GM23338 (cell line): ENCODE results near the gene ATCAY. TPM values are rescaled to one million over a fixed set of nuclear protein-coding genes. Genes with fewer than 3 reads are reported as not detected.

Source experiments
- ATAC-seq: fragments of 200-7000 bp; cut with Tn5 transposase; 3 replicates; pipeline ENCODE4 v1.9.1; 2020
- DNase-seq: peaks from one replicate; pipeline ENCODE4 v3.0.0-alpha.2; 2015; ENCODE audit warnings: low spot score
- H2AFZ ChIP-seq: fragments of 200-600 bp; sonication (generic); 2 replicates; pipeline ENCODE4 v1.8.0; 2016; ENCODE audit warnings: antibody characterized with exemption, mild to moderate bottlenecking, moderate library complexity
- H3F3A ChIP-seq: fragments of 200-600 bp; sonication (generic); replicated peaks from 2 replicates; pipeline ENCODE4 v1.8.0; 2017; ENCODE audit warnings: antibody characterized with exemption, mixed run types, low read depth
- H3K27ac ChIP-seq: fragments of 200-600 bp; sonication (generic); 2 replicates; pipeline ENCODE4 v1.6.1; 2016; ENCODE audit warnings: low read depth
- H3K27me3 ChIP-seq: fragments of 200-600 bp; sonication (generic); 2 replicates; pipeline ENCODE4 v1.8.0; 2016; ENCODE audit warnings: mild to moderate bottlenecking, mixed run types, moderate library complexity; ENCODE audit not compliant: insufficient read depth
- H3K36me3 ChIP-seq: fragments of 200-600 bp; sonication (generic); 2 replicates; pipeline ENCODE4 v1.8.0; 2016; ENCODE audit warnings: mild to moderate bottlenecking; ENCODE audit not compliant: insufficient read depth
- H3K4me1 ChIP-seq: fragments of 200-600 bp; sonication (generic); 2 replicates; pipeline ENCODE4 v1.8.0; 2016; ENCODE audit warnings: mild to moderate bottlenecking, moderate library complexity; ENCODE audit not compliant: insufficient read depth
- H3K4me2 ChIP-seq: fragments of 200-600 bp; sonication (generic); 2 replicates; pipeline ENCODE4 v1.7.1; 2017; ENCODE audit warnings: mixed run types
- H3K4me3 ChIP-seq: fragments of 200-600 bp; sonication (generic); 2 replicates; pipeline ENCODE4 v1.6.1; 2016; ENCODE audit warnings: mixed run types
- H3K79me2 ChIP-seq: fragments of 200-600 bp; sonication (generic); replicated peaks from 2 replicates; pipeline ENCODE4 v1.8.0; 2017; ENCODE audit warnings: mild to moderate bottlenecking; ENCODE audit not compliant: insufficient read depth
- H3K9me2 ChIP-seq: fragments of 200-600 bp; sonication (generic); 2 replicates; pipeline ENCODE4 v1.8.0; 2017; ENCODE audit not compliant: insufficient read depth
- H4K20me1 ChIP-seq: fragments of 200-600 bp; sonication (generic); replicated peaks from 2 replicates; pipeline ENCODE4 v1.8.0; 2017; ENCODE audit warnings: mild to moderate bottlenecking; ENCODE audit not compliant: insufficient read depth
- H3K27ac Mint-ChIP-seq: 2 replicates; pipeline ENCODE4 v1.8.0; 2020; ENCODE audit warnings: inconsistent platforms, mild to moderate bottlenecking, moderate library complexity, mixed read lengths
- H3K27me3 Mint-ChIP-seq: 3 replicates; pipeline ENCODE4 v1.8.0; 2022; ENCODE audit warnings: low read depth, mild to moderate bottlenecking, moderate library complexity, mixed read lengths, inconsistent platforms; ENCODE audit not compliant: insufficient read depth, poor library complexity
- H3K36me3 Mint-ChIP-seq: 3 replicates; pipeline ENCODE4 v1.8.0; 2021; ENCODE audit warnings: low read depth, mild to moderate bottlenecking, inconsistent platforms, moderate library complexity, mixed read lengths
- H3K4me1 Mint-ChIP-seq: 3 replicates; pipeline ENCODE4 v1.8.0; 2020; ENCODE audit warnings: mild to moderate bottlenecking, inconsistent platforms, mixed read lengths
- H3K4me3 Mint-ChIP-seq: 3 replicates; pipeline ENCODE4 v1.8.0; 2021; ENCODE audit warnings: moderate library complexity, mild to moderate bottlenecking, inconsistent platforms, mixed read lengths
- H3K9me3 Mint-ChIP-seq: 3 replicates; pipeline ENCODE4 v1.8.0; 2020; ENCODE audit warnings: moderate library complexity, mild to moderate bottlenecking, inconsistent platforms, mixed read lengths
- CREB1 ChIP-seq: fragments of 250-450 bp; sonication (Bioruptor Pico); IDR thresholded peaks from 2 replicates; pipeline ENCODE4 v1.5.0; 2020; ENCODE audit warnings: low read depth, mild to moderate bottlenecking, moderate library complexity
- CTCF ChIP-seq, 2 experiments: fragments of 200-600 bp in 1 of 2; sonication (generic) in 1 of 2; conservative IDR thresholded peaks; 2 replicates each; pipeline versions ENCODE4 v1.5.1 to v1.6.1; 2016 to 2017; ENCODE audit warnings: antibody characterized with exemption in 2 of 2, low read depth in 2 of 2, mild to moderate bottlenecking in 2 of 2, moderate library complexity in 1 of 2
- ETS1 ChIP-seq: IDR thresholded peaks from 2 replicates; pipeline ENCODE4 v1.6.1; 2016; ENCODE audit warnings: antibody characterized with exemption
- EZH2 ChIP-seq: fragments of 200-600 bp; sonication (generic); IDR thresholded peaks from one replicate; pipeline ENCODE4 v1.8.0; 2017; ENCODE audit warnings: antibody characterized with exemption, mild to moderate bottlenecking, low read depth; ENCODE audit not compliant: unreplicated experiment
- EZH2phosphoT487 ChIP-seq: fragments of 200-600 bp; sonication (generic); IDR thresholded peaks from one replicate; pipeline ENCODE4 v1.8.1; 2018; ENCODE audit warnings: antibody characterized with exemption; ENCODE audit not compliant: unreplicated experiment
- JUNB ChIP-seq: IDR thresholded peaks from one replicate; pipeline ENCODE4 v1.6.1; 2016; ENCODE audit warnings: antibody characterized with exemption; ENCODE audit not compliant: unreplicated experiment
- NANOG ChIP-seq: IDR thresholded peaks from 2 replicates; pipeline ENCODE4 v1.6.1; 2016; ENCODE audit warnings: antibody characterized with exemption, borderline replicate concordance
- POLR2AphosphoS5 ChIP-seq: IDR thresholded peaks from 2 replicates; pipeline ENCODE4 v1.6.1; 2016; ENCODE audit warnings: antibody characterized with exemption, low read depth
- REST ChIP-seq: IDR thresholded peaks from one replicate; pipeline ENCODE4 v1.6.1; 2018; ENCODE audit warnings: antibody characterized with exemption; ENCODE audit not compliant: unreplicated experiment
- STAT1 ChIP-seq: IDR thresholded peaks from one replicate; pipeline ENCODE4 v1.6.1; 2016; ENCODE audit warnings: antibody characterized with exemption; ENCODE audit not compliant: unreplicated experiment
- ZNF114 ChIP-seq: fragments of 250-450 bp; sonication (Bioruptor Pico); IDR thresholded peaks from 2 replicates; pipeline ENCODE4 v1.5.0; 2020; ENCODE audit warnings: mild to moderate bottlenecking, moderate library complexity
- polyA plus RNA-seq: library from polyadenylated mRNA; unstranded; fragments of >200 nt; fragmentation: Nextera tagmentation; extraction: Ambion mirVana; gene quantifications from 2 replicates; pipeline ENCODE4 v1.2.1, GENCODE V29; 2016
- total RNA-seq: library from RNA; depleted of rRNA; stranded (reverse); fragments of >200 nt; shearing (Covaris generic); gene quantifications from 2 replicates; pipeline ENCODE4 v1.2.3, GENCODE V29; 2014

The ATCAY gene
- total and polyA plus RNA-seq, 2 experiments from 2014 or later, result 16.9 to 45.7 TPM

- TF ChIP-seq ETS1, result no peak
- no peak for TF ChIP-seq NANOG
- TF ChIP-seq JUNB, result no peak
- no peak for TF ChIP-seq STAT1
- TF ChIP-seq EZH2phosphoT487, result no peak
- TF ChIP-seq ZNF114 (CRISPR knock-in tag), result no peak
- no peak for TF ChIP-seq REST
- no peak for TF ChIP-seq POLR2AphosphoS5
- TF ChIP-seq CTCF (conservative IDR thresholded peaks at IDR 0.05; ENCODE audit: low read depth in 2 of 2), result no peak
Observed at GRCh38 chr19:3970313-3970807, 89.9 kb downstream of the ATCAY start (continued).

GRCh38 chr19:3970808-3971598 is 90.5 kb downstream of the ATCAY start, which contains the start of gene DAPK3:
Gene DAPK3 (minus strand): TSS chr19:3971099. CDS start chr19:3969735, 1,364 bp downstream.
- peaks cover 12% of the 10 kb centered on the region for H3K36me3 ChIP-seq

More at GRCh38 chr19:3970808-3971598, 90.5 kb downstream of the ATCAY start, which contains the start of gene DAPK3:
- Mint-ChIP-seq H3K4me3 (peak within 1 kb of the TSS; percentile 94), H3K27me3 (peaks cover 30% of the 10 kb centered on the region), H3K36me3 (peaks cover 56% of the 10 kb centered on the region), H3K4me1 (peaks cover 28% of the 10 kb centered on the region), H3K27ac (peak within 1 kb of the TSS; percentile 96), H3K9me3 (no peaks in the 10 kb centered on the region; the same call in 2 of the 3 replicates)
- Histone ChIP-seq H3K27me3 (no peaks in the 10 kb centered on the region), H4K20me1 (peaks cover 23% of the 10 kb centered on the region), H3F3A (peaks cover 46% of the 10 kb centered on the region), H3K4me1 (peaks cover 15% of the 10 kb centered on the region), H3K4me3 (peak within 1 kb of the TSS; percentile 93), H3K79me2 (peaks cover 40% of the 10 kb centered on the region), H3K9me2 (no peaks in the 10 kb centered on the region), H3K27ac (peak within 1 kb of the TSS; percentile 93), H2AFZ (no peak within 1 kb of the TSS), H3K4me2 (peak within 1 kb of the TSS; percentile 92)
- peak; percentile 99 for DNase-seq
- peak; percentile 80 for TF ChIP-seq POLR2AphosphoS5
- TF ChIP-seq EZH2, result no peak
- TF ChIP-seq REST, result peak; percentile 77
- TF ChIP-seq ETS1, result peak; percentile 51; the same call in 1 of the 2 replicates
- TF ChIP-seq CREB1 (CRISPR knock-in tag), result peak; percentile 91
- peak; percentile 65 for ATAC-seq
